Raji (cell line): ENCODE data around the gene GIPC3.

Source experiments
- POLR2A ChIP-seq: IDR thresholded peaks from 2 replicates; pipeline ENCODE4 v1.6.1; 2011; ENCODE audit warnings: low read depth, low read length, control low read depth; ENCODE audit not compliant: insufficient read depth

GIPC3 gene, protein sequence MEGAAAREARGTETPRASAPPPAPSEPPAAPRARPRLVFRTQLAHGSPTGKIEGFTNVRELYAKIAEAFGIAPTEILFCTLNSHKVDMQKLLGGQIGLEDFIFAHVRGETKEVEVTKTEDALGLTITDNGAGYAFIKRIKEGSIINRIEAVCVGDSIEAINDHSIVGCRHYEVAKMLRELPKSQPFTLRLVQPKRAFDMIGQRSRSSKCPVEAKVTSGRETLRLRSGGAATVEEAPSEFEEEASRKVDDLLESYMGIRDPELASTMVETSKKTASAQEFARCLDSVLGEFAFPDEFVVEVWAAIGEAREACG

DNA sequence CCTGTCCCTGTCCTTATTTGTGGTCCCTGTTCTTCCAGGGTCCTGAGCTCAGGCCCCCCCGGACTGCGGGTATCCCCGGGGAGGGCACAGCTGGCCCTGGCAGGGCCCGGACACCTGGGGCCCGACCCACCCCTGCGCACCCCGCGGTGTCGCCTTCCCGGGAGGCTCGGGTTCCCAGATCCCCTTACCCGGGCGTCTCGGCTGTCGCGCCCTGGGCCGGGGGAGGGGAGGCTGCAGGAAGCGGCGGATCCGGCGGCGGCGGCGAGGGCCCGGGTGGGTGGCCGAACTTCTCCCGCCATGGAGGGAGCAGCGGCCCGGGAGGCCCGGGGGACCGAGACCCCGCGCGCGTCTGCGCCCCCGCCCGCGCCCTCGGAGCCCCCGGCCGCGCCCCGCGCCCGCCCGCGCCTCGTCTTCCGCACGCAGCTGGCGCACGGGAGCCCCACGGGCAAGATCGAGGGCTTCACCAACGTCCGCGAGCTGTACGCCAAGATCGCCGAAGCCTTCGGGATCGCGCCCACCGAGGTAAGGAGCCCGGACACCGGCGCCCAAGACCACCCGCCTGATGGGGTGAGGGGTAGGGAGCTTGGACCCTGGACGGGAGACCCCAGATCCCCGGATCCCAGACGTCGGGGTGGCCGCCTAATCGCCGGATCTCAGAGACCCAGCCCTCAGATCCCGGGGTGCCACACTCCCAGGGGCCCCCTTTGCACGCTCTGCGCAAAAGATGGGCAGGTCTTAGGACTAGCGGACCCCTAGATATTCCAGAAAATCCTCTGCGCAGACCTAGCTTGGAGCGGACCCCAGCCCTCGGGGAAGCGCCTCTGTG lies at the start of gene GIPC3:
TSS of gene GIPC3 (plus strand) at position 178 of the 826 bp plus-strand sequence. CDS start at position 298, 120 bp downstream.
- no peak for TF ChIP-seq POLR2A

DNA sequence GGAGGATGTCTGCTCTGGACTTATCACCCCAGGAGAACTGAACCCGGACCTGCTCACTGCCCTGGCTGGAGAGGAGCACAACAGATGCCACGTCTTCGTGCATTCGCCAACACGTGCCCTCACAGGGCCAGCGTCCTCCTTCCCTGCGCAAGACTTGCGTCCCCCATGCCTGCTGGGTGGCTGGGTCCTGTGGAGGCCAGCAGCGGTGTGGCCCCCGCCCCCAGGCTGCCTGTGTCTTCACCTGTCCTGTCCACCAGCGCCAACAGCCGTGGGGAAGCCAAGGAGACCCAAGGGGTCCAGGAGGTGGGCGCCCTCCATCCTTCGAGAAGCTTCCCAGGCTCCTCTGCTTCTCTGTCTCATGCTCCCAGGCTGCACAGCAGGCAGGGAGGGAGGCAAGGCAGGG lies 49.7 kb upstream of the GIPC3 start:
- no peak for TF ChIP-seq POLR2A

DNA sequence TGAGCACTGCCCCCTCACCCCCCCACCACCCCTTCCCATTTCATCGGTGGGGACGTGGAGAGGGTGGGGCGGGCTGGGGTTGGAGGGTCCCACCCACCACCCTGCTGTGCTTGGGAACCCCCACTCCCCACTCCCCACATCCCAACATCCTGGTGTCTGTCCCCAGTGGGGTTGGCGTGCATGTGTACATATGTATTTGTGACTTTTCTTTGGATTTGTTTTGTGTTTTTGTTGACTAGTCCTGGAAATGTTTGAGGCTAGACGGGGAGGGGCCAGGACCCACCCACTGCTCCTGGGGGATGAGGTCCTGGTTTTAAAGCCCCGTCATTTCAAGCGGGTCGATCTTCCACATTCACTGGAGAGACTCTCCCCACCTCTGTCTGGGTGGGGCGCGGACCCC lies 49.3 kb upstream of the GIPC3 start:
- TF ChIP-seq POLR2A = no peak

DNA sequence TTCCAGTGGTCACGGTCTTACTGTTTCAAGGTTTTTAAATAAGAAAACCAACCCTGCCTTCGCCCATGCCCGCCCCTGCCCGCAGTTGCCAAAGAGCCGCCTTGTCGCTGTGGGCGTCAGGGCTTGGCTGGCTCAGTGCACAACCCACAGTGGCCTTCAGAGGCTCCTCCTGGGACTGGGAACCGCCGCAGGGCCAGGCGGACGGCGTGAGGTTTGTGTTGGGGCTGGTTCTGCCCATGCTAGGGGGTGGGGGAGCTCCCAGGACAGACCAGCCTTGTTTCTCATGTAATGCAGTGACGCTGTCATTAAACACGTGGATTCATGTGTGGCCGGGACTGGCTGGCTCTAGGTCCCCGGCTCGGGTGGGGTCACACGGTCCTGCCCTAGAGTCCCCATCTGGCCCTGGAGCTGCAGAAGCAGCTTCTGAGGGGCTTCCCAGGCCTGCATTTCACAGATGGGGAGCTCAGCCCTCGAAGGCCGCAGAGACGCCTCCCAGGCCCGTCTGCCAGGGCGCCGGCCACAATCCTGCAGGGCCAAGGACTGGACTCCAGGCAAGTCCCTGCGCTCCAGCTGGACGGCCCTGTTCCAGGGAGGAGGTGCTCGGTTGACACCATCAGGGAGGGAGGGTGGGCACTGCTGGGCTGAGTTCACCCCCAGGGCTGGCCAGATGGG lies 48.7 kb upstream of the GIPC3 start:
- TF ChIP-seq POLR2A = no peak

DNA sequence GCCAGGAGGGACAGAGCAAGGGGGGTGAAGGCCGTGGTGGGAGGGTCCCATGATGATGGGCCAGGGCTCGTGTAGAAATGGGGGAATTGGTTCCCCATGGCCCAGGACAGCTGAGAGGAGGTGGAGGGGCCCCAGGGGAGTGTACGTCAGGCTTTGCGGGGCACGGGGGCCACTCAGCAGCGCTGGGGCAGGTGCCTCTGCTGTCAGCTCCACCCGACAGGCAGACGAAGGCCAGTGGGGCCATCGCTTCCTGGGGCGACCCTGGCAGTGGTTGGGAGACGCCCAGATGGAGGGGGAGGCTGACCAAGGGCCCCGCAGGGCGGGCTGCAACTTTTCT lies 48.2 kb upstream of the GIPC3 start:
- no peak for TF ChIP-seq POLR2A

DNA sequence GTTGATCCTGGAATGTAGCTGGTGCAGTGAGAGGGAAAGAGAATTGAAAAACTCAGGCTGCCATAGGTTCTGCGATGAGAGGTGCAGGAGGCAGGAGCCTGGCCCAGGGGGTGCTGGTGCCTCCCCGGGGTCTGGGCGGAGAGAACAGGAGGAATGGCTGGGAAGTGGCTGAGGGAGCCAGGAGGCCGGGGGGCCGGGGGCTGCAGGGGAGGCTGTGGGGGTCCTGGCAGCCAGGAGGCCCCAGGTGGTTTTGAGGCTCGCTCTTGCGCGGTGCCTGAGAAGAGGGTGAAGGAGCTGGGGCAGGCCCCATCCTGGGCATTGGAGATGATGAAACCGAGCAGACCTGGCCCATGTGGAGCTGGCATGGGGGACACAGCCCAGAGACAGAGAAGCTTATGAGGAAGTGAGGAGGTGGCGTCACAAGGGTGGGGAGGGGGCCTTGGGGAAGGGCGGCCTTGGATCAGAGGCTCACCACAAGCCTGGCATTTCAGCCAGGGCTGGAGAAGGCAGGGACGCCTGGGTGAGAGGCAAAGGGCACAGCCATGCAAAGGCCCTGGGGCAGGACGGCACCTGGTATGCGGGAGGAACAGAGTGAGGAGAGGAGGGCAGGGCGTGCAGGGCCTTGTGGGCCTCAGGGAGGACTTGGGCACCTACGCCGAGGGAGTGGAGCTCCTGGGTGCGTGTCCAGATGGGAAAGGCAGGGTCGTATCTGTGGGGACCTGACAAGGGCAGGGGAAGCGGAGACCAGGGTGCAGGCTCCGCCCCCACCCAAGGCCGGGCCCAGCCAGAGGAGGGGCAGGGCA lies 47.6 kb upstream of the GIPC3 start:
- no peak for TF ChIP-seq POLR2A

DNA sequence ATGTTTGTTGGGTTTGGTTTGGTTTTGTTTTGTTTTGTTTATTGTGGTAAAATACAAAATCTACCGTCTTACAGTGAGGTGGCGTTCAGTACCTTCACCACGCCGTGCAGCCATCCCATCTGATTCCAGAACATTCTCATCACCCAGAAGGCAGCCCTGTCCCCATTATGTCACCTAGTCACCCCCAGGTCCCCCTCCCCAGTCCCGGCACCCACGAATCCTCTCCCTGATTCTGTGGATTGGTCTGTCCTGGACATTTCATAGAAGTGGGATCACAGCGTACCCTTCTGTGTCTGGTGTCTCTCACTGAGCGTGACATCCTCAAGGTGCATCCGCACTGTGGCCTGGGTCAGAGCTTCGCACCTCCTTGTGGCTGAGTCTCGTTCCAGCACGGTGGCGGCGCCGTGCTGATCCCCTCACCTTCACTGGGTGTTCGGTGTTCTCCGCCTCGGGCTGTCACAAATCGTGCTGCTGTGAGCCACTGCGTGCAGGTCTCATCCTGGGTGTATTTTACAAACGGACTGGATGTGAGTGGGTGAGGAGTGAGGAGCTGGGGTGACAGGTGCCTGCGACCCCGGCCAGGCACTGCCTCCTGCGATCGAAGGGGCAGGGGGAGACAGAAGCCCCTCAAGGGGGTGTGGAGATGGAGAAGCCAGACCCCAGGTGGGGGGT lies 46.9 kb upstream of the GIPC3 start:
- TF ChIP-seq POLR2A = no peak

DNA sequence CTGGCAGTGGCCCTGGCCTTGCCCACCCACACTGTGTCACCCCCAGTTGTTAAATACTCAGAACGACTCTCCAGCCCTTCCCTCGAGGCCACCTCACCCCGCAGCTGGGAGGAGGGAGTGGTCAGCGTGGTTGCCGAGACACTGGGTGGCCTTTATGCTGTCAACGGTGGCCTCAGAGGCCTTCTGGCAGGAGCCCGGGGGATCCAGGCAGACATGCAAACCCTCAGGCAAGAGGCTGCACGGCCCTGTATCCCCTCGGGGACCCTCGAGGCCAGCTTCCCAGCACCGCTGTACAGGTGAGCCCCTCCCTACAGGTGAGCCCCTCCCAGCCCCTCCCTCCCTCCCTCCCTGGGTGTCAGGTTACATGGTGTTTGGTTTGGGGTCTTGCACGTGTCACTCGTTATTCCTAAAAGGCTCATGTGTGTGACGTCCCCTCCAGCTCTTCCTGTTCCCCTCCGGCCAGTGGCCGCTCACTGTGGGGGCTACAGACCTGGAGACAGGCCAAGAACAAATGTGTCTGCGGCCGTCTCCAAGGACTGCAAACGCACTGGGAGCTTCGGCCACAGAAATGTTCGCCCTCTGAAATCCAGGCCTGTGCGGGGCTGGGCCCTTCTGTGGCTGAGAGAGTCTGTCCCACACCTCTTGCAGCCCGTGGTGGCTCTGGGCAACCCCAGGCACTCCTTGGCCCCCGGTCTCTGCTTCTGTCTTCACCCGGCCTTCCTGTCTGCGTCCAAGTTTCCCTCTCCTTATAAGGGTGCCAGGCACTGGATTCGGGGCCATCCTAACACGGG lies 46.1 kb upstream of the GIPC3 start, which contains the start of gene TEKTIP1:
TSS of gene TEKTIP1 (plus strand) at position 210 of the 791 bp plus-strand sequence. CDS start at position 214, 4 bp downstream.
- TF ChIP-seq POLR2A = no peak

DNA sequence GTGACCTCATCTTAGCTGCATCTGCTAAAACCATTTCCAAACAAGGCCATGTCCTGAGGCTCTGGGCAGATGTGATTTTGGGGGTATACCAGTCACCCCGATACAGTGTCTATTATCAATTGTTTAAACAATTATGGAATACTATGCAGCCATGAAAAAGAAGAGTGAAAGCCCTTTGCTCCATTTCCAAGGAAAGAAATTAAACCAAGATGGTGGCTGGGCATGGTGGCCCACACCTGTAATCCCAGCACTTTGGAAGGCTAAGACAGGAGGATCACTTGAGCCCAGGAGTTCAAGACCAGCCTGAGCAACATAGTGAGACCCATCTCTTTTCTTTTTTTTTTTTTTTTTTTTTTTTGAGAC lies 45.5 kb upstream of the GIPC3 start:
- no peak for TF ChIP-seq POLR2A

DNA sequence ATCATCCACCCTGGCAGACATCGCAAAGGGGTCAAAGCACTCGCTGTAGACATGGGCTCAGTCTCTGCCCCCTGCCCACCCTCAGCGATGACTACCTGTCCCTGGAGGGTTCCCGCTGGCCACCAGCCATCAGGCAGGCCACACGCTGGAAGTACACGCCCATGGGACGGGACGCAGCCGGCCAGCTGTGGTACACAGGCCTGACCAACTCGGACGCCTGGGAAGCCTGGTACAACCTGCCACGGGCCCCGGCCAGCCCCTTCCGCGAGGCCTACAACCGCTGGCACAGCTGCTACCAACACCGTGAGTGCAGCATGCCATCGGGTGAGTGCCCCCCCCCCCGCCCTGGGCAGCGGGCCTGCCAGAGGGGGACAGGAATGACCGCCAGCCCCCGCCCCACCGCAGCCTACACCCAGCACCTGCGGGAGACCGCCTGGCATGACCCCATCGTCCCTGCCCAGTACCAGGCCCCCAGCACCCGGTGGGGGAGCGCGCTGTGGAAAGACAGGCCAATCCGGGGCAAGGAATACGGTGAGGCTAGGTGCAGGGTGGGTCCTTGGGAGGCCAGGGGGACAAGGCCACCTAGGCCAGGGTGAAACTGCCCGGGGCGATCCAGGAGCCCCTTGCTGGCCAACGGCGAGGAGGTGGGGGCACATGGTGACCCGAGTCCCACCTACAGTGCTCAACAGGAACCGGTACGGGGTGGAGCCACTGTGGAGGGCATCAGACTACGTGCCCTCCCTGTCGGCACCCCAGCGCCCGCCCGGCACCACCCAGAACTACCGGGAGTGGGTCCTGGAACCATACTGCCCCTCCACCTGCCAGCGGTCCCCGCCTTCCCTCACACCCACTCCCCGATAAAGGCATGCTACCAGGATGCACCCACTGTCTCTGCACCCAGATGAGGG lies 41.9 kb upstream of the GIPC3 start:
- TF ChIP-seq POLR2A = no peak

DNA sequence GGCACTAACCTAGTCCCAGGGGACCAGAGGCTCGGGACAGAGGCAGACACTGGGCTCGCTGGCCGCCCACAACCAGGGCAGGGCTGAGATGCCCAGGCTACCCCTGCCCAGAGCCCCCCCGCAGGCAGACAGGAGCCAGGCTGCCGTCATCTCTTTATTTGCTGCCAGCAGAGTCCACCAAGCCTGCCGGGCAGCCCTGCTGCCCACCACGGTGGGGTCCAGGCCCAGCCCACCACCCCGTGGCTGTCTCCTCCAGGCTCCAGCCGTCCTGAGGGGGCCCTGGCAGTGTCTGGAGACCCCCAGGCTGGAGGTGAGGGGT lies 41.3 kb upstream of the GIPC3 start:
- TF ChIP-seq POLR2A = no peak

DNA sequence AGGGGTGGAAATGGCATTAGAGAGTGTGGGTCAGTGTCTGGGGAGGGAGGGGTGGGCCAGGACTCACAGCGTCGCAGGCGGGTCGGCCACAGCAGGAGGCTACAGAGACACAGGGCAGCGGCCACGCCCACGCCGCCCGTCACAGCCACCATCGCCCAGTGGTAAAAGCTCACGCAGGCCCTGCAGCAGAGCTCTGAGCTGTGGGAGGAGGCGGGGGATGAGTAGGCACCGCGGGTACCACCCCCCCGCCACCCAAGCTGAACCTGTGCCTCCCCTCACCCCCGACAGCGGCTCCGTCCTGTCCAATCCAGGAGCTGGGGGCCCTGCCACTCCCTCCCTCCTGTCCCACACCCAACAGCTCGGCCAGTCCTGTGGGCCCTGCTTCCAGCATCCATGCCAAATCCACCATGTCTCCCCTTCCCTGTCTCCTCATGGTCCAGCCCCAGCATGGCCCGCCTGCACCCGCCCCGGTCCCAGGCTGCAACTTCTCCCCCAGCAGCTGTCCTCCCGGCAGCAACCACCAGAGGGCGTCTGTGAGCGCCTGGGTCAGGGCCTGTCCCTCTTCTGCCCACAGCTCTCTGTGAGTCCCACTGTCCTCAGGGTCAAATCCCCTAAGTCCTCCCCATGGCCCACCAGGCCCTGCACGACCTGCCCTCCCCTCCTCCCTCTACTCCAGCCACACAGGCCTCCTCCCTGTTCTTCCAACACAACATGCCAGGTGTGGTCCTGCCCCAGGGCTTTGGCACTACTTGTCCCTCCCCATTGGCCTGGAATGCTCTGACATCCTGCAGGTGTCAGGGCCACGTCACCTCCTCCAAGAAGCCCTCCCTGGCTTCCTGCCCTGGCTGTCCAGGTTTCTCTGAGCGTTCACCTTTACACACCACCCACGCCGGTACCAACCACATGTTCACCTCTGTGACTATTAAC lies 40.3 kb upstream of the GIPC3 start:
- TF ChIP-seq POLR2A = no peak
